ENCODE data around the gene RNF220.

The RNF220 gene

DNA sequence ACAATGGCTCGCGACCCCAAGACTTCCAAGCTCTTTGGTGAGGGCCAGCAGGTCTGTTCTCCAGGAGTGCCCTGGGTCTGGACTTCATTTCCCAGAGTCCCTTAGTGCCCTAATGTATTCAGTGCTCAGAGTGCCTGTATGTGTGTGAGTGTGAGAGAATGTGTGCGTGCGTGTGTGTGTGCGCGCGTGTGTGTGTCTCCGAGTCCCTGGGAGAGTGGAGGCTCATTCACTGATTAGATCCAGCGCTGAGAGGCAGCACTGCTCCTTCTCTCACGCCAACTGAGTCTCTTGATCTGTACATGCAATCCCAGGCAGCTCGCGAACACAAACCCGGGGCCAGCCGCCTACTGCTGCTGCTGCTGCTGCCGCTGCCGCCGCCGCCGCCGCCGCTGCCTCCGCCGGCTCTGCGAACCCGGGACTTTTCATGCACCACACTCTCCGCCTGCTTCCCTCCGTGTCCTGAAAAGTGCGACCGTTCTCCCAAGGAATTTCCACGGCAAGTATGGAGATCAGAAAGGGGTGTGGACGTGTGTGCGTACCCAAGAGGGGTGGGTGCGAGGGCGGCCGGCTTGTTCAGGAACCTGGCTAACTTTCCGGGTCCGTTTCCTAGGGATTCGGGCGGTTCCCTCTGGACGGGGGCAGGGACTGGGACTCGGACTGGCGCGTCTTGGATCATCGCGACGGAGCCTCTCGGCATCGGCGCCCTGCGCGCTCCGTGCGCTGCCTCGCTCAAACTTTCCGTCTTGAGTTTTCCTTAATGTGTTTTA lies at the start of gene RNF220:
TSS of gene RNF220 (plus strand) at position 225 of the 767 bp plus-strand sequence.
- DNase-seq (ENCODE audit: low spot score): peak; percentile 62

DNA sequence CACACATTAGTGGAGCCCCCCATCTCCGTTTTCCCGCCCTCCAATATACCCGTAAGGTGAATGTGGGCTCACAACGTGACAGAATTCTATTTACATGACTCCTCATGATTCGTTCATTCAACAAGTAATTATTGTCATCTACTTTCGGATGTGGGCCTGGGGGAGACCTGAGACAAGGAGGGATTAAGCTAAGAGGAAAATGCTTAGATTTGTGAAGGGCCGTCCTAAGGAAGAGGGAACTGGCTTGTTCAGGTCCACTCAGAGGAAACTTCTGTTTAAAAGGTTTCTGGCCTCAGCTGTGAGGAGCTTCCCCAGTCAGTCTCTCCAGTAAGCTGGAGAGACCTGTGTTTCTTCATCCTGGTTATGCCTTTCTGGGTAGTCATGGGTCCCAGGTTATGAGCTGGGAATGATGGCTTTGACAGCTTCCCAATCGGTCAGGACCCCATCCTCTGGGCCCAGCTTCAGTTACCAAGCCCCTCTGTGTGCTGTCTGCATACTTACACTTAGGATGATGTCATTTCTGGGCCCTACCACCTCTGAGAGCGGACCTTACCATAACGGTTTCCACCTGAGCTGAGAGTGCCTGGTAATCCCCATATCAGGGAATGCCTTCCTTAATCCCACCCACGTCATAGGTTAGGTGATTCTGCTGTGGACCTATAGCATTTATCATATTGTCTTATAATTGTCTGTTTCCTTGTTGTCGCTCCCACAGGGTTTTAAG lies 49.3 kb upstream of the RNF220 start:
- DNase-seq (ENCODE audit: low spot score): no peak

DNA sequence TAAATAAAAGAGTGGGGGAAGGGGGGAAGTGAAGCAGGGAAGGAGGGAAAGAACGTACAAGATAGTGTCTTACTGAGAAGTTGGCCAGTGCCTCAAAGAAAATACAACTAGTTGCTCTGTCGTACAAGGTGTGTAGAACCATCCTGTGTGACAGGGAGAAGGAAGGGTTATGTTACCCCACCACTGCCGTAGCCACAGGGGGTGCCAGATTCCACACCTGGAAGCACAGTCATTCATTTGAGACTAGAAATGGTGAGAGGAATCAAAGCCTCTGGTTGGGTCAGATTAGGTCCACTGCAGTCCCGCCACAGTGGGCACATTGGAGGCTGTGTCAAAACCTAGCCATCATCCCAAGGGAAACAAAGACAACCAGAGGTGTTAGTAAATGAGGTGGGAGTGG lies 47.3 kb upstream of the RNF220 start:
- no peak for DNase-seq (ENCODE audit: low spot score)

DNA sequence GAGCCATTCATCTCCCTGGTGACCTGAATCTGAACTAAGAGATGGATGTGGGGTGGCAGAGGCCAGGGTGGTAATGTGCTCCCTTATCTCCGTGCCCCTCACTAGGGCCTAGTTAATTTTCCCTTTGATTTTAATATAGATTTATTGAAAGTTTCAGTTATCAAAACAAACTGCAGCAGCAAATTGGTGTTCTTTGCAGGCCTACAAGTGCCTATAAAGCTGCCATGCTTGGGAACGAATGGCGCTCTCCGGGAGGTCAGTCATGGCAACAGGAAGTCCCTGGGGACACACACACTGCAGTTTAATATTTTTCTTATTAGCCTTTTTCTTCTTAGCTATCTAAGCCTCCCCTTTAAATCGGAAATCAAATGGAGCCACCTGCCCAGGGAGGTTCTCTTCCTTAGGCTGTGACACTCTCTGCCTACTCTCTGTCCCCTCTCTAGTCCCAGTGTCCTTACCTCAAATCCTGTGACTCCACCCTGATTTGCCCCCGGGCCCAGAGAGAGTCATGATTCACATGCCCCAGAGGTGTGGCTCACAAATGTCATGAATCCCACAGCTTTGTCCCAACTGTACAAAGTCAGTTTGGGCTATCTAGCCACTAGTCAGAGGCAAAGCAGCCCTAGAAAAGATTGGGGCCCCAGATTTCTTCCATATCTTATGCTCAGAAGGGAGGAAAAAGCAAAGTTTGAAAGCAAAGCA lies 45.7 kb upstream of the RNF220 start:
- DNase-seq (ENCODE audit: low spot score): no peak

DNA sequence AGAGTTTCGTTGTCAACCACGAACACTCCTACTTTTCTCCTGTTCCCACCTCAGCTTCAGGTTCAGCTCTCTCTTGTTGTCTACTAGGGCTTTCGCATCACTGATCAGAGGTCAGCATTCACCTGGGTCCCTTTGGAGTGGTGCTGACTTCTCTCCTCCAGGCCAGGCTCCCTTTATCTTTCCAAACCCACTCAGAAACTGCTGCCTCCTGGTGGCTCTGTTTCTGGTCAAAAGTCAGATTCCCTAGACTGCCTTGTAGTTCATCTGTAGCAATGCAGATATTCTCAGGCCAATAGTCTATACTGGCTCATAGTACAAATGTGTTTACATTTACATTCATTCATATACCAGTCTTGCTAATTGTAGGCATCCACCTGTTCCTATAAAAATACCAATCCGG lies 43.6 kb upstream of the RNF220 start:
- DNase-seq (ENCODE audit: low spot score): no peak

DNA sequence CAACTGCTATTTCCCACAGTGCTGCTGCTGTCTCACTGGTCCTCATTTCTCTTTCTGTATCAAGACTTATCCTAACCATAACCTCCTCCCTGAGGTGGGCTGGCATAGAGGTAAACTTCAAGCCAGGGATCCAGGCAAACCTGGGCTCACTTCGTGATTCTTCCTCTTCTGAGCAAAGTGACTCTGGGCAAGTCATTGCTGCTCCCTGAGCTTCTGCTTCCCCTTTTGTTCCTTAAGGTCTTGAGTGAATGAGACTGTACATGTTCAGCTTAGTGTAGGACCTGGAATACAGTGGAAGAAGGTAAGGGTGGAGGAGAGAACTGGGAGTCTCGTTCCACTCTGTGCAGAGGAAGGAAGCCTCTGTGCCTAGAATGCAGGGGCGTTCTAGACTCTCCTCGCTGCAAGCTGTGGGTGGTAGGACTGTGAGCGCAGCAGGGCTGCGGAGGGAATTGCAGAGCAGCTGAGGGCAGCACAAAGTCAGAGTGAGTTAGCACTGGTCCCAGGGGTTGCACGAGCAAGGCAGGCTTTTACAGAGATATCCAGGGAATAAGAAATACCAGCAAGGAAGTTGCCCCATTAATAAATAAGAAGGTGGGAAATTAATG lies 38.6 kb upstream of the RNF220 start:
- no peak for DNase-seq (ENCODE audit: low spot score)

DNA sequence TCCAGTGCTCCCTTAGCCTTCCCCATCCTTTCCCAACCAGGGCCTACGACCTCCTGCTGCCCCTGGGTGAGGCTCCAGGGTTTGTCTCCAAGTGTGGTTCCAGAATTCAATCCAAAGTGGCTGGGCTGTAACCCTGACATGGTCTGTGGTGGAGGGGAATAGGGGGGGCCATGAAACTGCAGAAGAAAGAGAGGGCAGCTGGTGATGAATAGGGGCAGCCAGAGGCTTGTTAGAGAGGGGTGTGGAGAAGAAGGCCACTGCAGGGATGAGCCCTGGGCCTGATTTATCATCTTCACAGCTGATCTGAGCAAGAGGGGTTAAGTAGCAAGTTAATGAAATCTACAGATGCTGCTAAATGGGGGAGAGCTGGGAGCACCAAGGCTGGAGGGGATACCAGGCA lies 37.1 kb upstream of the RNF220 start:
- DNase-seq (ENCODE audit: low spot score): no peak

DNA sequence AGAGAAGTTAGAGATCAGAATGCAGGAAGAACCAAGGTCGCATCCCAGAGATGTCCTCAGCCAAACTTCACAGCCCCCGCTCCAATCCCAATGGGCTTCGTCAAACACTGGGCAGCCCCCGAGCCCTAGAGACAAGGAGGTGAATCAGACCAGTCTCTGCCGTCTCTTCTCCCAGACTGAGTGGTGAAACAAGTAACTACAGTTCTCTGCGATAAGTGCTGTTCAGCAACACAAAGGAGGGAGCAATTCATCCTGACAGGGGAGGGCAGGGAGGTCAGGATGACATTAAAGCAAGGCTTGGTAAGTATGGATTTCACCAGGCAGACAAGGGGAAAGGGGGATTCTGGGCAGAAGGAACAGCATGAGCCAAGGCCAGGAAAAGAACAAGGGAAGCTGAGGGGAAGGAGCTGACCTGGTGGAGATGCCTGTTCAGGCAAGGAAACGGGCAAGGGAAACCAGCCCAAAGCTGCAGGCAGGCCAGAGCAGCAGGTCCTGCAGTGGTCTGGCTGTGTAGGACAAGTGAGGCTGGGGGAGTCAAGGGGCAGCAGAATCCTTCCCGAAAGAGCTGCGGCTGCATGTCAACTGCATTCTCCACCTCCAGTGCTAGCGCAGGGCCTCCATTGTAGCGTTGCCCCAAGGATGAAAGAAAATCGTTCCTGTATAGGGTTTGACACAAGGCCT lies 36.4 kb upstream of the RNF220 start:
- no peak for DNase-seq (ENCODE audit: low spot score)

DNA sequence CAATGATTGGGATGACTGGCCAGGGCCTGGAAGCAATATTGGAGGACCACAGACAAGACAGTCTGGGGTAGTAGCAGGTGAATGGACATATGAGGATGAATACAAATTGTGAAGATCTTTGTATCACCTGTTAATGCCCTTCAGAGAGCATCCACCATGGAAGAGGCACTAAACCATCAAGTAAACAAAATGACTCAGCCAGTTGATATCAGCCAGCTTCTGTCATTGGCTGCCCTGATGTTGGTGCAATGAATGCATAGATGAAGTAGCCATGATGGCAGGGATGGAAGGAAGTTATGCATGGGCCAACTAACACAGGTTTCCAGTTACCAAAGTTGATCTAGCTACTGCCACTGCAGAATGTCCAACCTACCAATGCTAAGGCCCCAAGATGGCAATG lies 33.8 kb upstream of the RNF220 start:
- DNase-seq (ENCODE audit: low spot score): no peak

DNA sequence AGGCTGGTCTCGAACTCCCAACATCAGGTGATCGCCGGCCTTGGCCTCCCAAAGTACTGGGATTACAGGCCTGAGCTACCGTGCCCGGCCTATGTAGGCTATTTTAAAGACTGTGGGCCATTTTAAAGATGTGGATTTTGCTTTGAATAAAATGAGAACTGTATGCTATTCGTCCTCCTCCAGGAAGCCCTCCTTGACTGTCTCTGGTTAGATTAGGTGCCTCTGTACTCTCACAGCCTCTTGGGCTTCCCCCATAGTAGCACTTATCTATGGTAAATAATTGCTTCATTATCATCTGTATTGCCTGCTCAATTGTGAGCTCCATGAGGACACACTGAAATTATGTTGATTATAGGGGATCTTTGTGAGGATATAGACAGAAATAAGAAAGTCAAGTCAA lies 29.5 kb upstream of the RNF220 start:
- no peak for DNase-seq (ENCODE audit: low spot score)

DNA sequence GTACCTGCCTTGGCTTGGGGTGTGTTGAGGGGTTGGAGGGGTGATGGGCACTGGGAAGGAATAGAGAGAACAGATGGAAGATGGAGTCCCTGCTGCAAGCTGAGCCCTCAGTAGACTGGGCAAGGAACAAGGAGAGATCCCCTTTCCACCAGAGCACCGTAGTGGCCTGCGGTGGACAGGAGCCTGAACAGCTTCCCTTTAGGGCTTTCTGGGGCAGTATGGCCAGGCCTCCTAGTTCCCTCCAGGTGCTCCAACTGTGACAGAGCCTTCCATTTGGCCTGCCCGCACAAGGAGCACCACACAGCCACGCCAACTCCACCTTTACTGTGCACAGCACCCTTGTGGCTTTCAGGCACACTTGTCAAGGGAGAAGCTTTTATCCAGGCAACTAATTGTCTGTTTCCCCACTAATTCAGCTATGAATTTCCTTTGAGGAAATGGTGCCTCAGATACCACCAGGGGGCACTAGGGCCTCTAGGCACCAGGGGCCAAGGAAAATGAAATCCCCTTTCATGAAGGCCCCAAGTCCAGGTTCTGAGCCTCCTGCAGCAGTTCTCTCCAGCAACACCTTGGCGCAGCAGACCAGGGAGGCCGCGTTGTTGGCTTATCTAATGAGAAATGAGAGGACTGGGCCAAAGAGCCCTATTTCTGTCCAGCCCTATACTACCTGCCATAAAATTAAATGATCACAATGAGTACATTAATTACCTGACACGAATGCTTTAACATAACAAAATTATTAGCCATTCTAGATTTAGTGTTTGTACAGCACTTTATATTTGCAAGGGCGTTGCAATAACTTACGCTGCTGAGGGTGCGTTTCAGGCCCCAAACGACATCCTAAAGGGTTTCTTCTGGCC lies 26.9 kb upstream of the RNF220 start:
- peak; percentile 47 for DNase-seq (ENCODE audit: low spot score)

DNA sequence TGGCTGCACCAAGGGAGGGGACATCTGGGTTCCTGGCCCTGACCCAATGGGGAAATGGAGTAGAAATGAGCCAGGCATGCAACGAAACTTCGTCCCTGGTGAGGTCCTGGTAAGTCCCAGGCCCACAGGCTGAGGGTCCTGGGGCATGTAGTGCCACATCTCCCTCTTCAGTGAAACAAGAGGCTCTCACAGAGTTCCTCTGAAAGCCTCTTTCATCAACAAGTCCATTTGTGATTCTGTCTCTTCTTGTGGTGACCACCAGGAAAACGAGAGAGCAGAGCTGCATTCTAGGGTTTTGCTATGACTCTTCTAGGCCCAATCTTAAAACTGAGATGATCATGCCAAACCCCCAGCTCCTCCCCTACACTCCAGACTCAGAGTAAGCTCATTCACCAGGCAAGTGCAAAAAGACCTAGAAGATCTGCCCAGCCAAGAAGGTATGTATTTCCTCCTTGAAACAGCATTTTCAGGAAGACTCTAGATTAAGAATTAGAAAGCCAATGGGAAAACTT lies 24.3 kb upstream of the RNF220 start:
- no peak for DNase-seq (ENCODE audit: low spot score)

DNA sequence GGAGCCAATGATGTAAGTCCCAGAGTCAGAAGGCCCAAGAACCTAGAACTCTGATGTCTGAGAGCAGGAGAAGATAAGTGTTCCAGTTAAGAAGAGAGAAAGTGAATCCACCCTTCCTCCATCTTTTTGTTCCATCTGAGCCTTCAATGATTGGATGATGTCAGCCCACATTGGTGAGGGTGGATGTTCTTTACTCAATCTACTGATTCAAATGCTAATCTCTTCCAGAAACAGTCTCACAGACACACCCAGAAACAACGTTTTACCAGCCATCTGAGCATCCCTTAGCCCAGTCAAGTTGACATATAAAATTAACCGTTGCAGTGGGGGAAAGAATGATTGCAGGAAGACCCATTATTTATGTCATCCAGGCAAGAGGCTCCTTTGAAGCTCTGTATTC lies 16.5 kb upstream of the RNF220 start:
- DNase-seq (ENCODE audit: low spot score): no peak

DNA sequence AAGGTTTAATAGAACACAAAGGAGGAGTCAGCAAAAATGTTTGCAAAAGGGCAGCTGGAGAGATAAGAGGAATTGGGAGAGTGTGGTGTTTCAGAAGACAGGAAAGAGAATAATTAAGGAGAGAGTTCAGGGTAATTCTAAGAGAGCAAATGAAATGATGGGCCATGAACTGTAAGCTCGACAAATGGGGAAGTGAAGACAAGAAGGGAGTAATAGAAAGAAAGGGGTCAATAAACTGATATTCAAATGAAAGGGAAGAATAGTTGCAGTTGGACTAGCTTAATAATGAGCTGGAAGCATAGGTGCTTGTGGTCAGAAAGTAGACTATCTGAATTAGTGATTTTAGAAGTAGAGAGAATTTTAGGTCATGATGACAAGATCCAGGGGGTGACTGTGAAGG lies 15.6 kb upstream of the RNF220 start:
- no peak for DNase-seq (ENCODE audit: low spot score)

DNA sequence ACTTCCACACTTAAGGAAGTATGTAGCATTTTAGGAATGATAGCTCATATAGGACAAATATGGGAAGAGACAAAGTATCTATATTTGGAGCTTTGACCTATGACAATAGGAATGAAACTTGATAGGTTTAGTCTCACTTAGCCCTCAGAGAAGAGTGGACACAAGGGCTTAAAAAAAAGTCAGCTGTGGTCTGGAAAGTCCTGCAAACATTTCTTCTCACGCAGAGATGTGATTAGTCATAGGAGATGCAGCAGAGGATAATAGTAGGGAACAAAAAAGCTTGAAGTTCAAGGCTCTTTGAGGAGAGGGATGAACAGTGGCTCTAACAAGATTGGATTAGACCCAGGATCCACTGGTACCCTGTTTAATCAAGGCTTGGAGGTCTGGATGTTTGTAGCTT lies 14.8 kb upstream of the RNF220 start:
- peak; percentile 20 for DNase-seq (ENCODE audit: low spot score)

DNA sequence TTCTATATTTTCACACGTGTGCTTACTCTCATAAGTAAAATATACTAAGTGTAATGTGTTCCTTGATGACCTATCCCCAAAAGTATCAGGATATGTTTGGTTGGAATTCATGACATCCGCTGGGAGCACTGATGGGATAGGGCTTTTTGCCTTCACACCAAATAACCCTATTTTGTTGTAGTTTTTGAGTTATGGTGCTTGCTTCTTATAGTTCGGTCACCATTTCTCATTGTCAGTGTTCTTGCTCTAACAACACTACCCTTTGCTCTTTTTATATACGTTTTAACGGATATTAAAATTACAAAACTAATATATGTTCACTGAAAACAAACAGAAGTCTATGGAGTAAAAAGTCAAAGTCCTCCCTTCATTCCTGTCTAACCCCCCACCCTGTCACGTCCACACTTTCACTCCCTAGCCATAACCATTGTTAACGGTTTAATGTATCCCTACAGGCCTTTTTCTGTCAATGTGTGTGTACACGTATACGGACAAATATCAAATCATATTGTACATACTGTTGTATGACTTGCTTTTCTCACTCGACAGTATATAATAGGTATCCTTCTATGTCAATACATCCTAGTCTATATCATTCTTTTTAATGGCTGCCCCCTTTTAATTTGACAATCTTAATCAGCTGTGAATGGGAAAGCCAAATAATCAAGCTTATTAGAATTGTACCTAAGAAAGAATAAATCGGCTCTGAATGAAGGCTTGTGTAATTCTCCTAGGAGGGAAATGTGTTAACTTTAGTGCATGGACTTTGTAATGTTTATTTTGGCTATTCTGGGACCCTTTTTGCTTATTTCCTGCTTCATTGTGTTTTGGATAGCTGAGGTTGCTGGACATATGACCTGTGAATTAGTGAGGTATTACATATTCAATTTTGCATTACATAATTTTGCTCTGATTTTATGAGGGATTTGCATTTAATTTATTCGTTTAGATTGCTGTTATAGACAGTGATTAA lies 3.5 kb upstream of the RNF220 start:
- DNase-seq (ENCODE audit: low spot score): no peak

DNA sequence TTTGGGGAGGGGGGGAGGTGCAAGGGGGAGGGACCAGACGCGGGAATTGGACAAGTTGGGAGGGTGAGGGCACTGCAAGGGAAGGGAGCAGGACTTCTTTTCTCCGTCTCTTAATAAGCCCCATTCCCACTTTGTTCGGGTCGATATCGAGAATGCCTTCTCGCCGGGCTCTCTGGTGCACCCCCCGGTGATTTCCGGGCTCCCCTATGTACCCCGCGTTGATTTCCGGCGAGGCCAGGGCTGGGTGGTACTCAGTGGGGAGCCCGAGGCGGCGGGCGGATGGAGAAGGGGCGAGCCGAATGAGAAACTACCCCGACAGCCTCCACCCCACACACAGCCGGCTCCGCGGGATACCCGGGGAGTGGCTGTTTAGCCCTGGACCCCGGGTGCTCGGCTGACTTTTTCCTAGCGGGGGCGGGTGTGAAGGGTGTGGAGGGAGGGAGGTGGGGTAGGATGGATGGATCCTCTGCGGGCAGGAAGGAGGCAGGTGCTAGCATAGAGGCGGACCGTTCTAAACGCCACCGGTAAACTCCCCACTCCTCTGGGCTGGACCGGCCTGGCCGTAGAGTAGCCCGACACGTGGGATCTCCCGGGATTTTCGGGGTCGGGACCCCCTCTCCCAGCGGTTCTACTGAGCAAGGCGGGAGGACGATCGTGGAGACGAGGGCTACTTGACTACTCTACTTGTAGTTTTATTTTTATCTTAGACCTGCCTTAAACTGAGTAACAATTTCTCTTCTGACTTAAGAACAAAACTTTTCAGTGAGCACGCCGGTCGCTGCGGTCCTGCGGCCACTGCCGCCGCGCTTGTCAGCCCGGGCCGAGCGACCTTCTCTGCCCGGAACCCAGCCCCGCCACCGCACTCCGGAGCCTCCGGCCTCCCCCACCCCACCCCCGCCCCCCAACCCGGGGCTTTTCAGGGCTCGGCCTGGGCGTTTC lies 1.0 kb downstream of the RNF220 start:
- no peak for DNase-seq (ENCODE audit: low spot score)

DNA sequence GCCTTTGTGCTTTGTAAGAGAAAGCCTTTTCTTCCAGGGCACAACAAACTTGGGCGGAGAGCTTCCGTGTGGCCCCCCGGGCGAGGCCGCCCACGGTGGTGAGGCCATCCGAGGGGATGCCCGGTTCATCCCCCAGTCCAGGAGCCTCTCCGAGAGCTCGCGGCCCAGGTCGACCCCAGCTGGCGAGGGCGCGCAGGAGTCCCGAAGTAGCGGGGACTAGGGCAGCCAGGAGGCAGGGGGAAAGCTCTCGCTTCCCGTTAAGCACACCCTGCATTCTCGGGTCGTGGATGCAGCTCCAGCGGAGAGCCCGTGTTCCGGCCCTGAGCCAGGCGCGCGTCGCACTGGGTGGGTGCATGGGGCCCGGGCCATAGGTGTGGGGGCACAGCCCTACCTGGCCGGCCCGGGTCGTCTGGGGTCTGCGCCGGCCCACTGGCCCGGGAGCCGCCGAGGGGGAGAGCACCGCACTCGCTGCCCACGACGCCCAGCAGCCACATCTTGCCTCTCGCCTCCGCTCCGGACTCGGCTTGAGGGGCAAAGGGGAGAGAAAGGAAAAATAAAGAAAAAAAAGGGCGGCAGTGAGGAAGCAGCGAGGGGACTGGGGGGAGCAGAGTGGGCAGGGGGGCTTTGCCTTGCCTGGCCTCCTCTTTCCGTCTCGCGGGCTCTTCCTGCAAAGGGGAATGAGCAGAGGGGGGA lies 1.8 kb downstream of the RNF220 start:
- DNase-seq (ENCODE audit: low spot score): no peak

Measured in kidney tubule cell (primary cell).